ENCODE results near the gene IRF2.
"Not testable (repeated sequence)": the region's sequence is repeated elsewhere in the genome, so short reads cannot be mapped to it uniquely, and the experiment has no call there.

The IRF2 gene

GRCh38 chr4:184347251-184348239 is 126.8 kb downstream of the IRF2 start:
- DNase-seq (ENCODE audit: extremely low read depth, insufficient read length), result peak; percentile 80
- no peak for TF ChIP-seq CTCF (IDR thresholded peaks at IDR 0.05; ENCODE audit: insufficient read depth, low read length, poor library complexity, severe bottlenecking)
- no peaks in the 10 kb centered on the region for H3K27me3 ChIP-seq (replicated peaks; ENCODE audit: control insufficient read depth, insufficient read depth, low read length)
- peak overlapping the region; percentile 39 for H3K4me3 ChIP-seq (replicated peaks; ENCODE audit: low read depth, low read length)
- peaks cover 6% of the 10 kb centered on the region for H3K36me3 ChIP-seq (ENCODE audit: control insufficient read depth, insufficient read depth, low read length)

GRCh38 chr4:184346682-184347081 is 127.7 kb downstream of the IRF2 start:
- H3K27me3 ChIP-seq (replicated peaks; ENCODE audit: control insufficient read depth, insufficient read depth, low read length), result no peaks in the 10 kb centered on the region
- TF ChIP-seq CTCF (IDR thresholded peaks at IDR 0.05; ENCODE audit: insufficient read depth, low read length, poor library complexity, severe bottlenecking), result no peak
- peaks cover 6% of the 10 kb centered on the region for H3K36me3 ChIP-seq (ENCODE audit: control insufficient read depth, insufficient read depth, low read length)
- no peak for DNase-seq (ENCODE audit: extremely low read depth, insufficient read length)
- peak overlapping the region; percentile 39 for H3K4me3 ChIP-seq (replicated peaks; ENCODE audit: low read depth, low read length)

- not testable (repeated sequence) for H3K27me3 ChIP-seq (replicated peaks; ENCODE audit: control insufficient read depth, insufficient read depth, low read length); H3K36me3 ChIP-seq (ENCODE audit: control insufficient read depth, insufficient read depth, low read length); DNase-seq (ENCODE audit: extremely low read depth, insufficient read length); H3K4me3 ChIP-seq (replicated peaks; ENCODE audit: low read depth, low read length)
Measured at GRCh38 chr4:184346273-184346672, 128.1 kb downstream of the IRF2 start.

- peaks cover 6% of the 10 kb centered on the region for H3K36me3 ChIP-seq (ENCODE audit: control insufficient read depth, insufficient read depth, low read length)
- DNase-seq (ENCODE audit: extremely low read depth, insufficient read length), result no peak
- no peak for TF ChIP-seq CTCF (IDR thresholded peaks at IDR 0.05; ENCODE audit: insufficient read depth, low read length, poor library complexity, severe bottlenecking)
- no peaks in the 10 kb centered on the region for H3K27me3 ChIP-seq (replicated peaks; ENCODE audit: control insufficient read depth, insufficient read depth, low read length)
- H3K4me3 ChIP-seq (replicated peaks; ENCODE audit: low read depth, low read length), result no peak overlapping the region
Measured at GRCh38 chr4:184345573-184345922, 128.8 kb downstream of the IRF2 start.

- DNase-seq (ENCODE audit: extremely low read depth, insufficient read length), result no peak
- Histone ChIP-seq H3K27me3 (replicated peaks; ENCODE audit: control insufficient read depth, insufficient read depth, low read length) (no peaks in the 10 kb centered on the region), H3K36me3 (ENCODE audit: control insufficient read depth, insufficient read depth, low read length) (peaks cover 4% of the 10 kb centered on the region; the same call in 1 of the 2 replicates), H3K4me3 (replicated peaks; ENCODE audit: low read depth, low read length) (no peak overlapping the region)
- TF ChIP-seq CTCF (IDR thresholded peaks at IDR 0.05; ENCODE audit: insufficient read depth, low read length, poor library complexity, severe bottlenecking), result no peak
Measured at GRCh38 chr4:184344899-184345572, 129.3 kb downstream of the IRF2 start.

GRCh38 chr4:184344435-184344834 is 129.9 kb downstream of the IRF2 start:
- Histone ChIP-seq H3K27me3 (replicated peaks; ENCODE audit: control insufficient read depth, insufficient read depth, low read length) (no peaks in the 10 kb centered on the region), H3K4me3 (replicated peaks; ENCODE audit: low read depth, low read length) (no peak overlapping the region), H3K36me3 (ENCODE audit: control insufficient read depth, insufficient read depth, low read length) (peaks cover 2% of the 10 kb centered on the region; the same call in 1 of the 2 replicates)
- DNase-seq (ENCODE audit: extremely low read depth, insufficient read length), result no peak
- TF ChIP-seq CTCF (IDR thresholded peaks at IDR 0.05; ENCODE audit: insufficient read depth, low read length, poor library complexity, severe bottlenecking), result no peak

Data from GM06990 (cell line).